Astrocyte (in vitro differentiated cells and primary cell): ENCODE results near the gene UBE2K. TPM values are rescaled to one million over a fixed set of nuclear protein-coding genes. Genes with fewer than 3 reads are reported as not detected.

Experiments used
- DNase-seq: peaks from one replicate; pipeline ENCODE4 v3.0.0-alpha.2; 2010; ENCODE audit warnings: low read depth
- FAIRE-seq: peaks from 2 replicates; lab custom pipeline; 2011; peaks lifted over from hg19 to GRCh38; lab: Jason Lieb, UNC
- H2AFZ ChIP-seq: 2 replicates; pipeline ENCODE4 v1.6.0; 2012; ENCODE audit warnings: low read depth, low read length, inconsistent platforms
- H3K27ac ChIP-seq: 2 replicates; pipeline ENCODE4 v1.5.1; 2011; ENCODE audit warnings: low read depth, low read length, inconsistent platforms
- H3K27me3 ChIP-seq: 2 replicates; pipeline ENCODE4 v1.6.0; 2011; ENCODE audit warnings: low read length, inconsistent platforms; ENCODE audit not compliant: insufficient read depth
- H3K36me3 ChIP-seq: 2 replicates; pipeline ENCODE4 v1.5.1; 2011; ENCODE audit warnings: low read length, inconsistent platforms; ENCODE audit not compliant: insufficient read depth
- H3K4me1 ChIP-seq: 2 replicates; pipeline ENCODE4 v1.5.1; 2011; ENCODE audit warnings: low read length, inconsistent platforms; ENCODE audit not compliant: insufficient read depth
- H3K4me2 ChIP-seq: 2 replicates; pipeline ENCODE4 v1.6.0; 2012; ENCODE audit warnings: low read length, inconsistent platforms
- H3K4me3 ChIP-seq: 2 replicates; pipeline ENCODE4 v1.5.1; 2011; ENCODE audit warnings: low read depth, mild to moderate bottlenecking, low read length, inconsistent platforms; ENCODE audit not compliant: insufficient read depth
- H3K79me2 ChIP-seq: 2 replicates; pipeline ENCODE4 v1.6.0; 2012; ENCODE audit warnings: mild to moderate bottlenecking, low read length, inconsistent platforms; ENCODE audit not compliant: insufficient read depth
- H3K9ac ChIP-seq: 2 replicates; pipeline ENCODE4 v1.6.0; 2012; ENCODE audit warnings: mild to moderate bottlenecking, low read length, inconsistent platforms
- H3K9me3 ChIP-seq: 2 replicates; pipeline ENCODE4 v1.5.1; 2012; ENCODE audit warnings: low read depth, mild to moderate bottlenecking, low read length, inconsistent platforms; ENCODE audit not compliant: insufficient read depth
- H4K20me1 ChIP-seq: 2 replicates; pipeline ENCODE4 v1.6.0; 2012; ENCODE audit warnings: low read length, inconsistent platforms; ENCODE audit not compliant: insufficient read depth
- H3K27ac Mint-ChIP-seq: one replicate; pipeline ENCODE4 v1.8.0; 2021; ENCODE audit warnings: mild to moderate bottlenecking, mixed read lengths; ENCODE audit not compliant: unreplicated experiment
- H3K27me3 Mint-ChIP-seq: one replicate; pipeline ENCODE4 v1.8.0; 2021; ENCODE audit warnings: low read depth, mixed read lengths; ENCODE audit not compliant: unreplicated experiment
- H3K36me3 Mint-ChIP-seq: one replicate; pipeline ENCODE4 v1.8.0; 2021; ENCODE audit warnings: low read depth, mixed read lengths; ENCODE audit not compliant: unreplicated experiment
- H3K4me1 Mint-ChIP-seq: one replicate; pipeline ENCODE4 v1.8.0; 2021; ENCODE audit warnings: low read depth, mixed read lengths; ENCODE audit not compliant: unreplicated experiment
- H3K4me3 Mint-ChIP-seq: one replicate; pipeline ENCODE4 v1.8.0; 2021; ENCODE audit warnings: mild to moderate bottlenecking, moderate library complexity, mixed read lengths; ENCODE audit not compliant: unreplicated experiment
- H3K9me3 Mint-ChIP-seq: one replicate; pipeline ENCODE4 v1.8.0; 2021; ENCODE audit warnings: mild to moderate bottlenecking, mixed read lengths; ENCODE audit not compliant: unreplicated experiment
- CTCF ChIP-seq: IDR thresholded peaks from 2 replicates; pipeline ENCODE4 v1.5.1; 2011; ENCODE audit warnings: low read depth, mild to moderate bottlenecking, inconsistent platforms, low read length, moderate library complexity; ENCODE audit not compliant: insufficient read depth
- EZH2 ChIP-seq: IDR thresholded peaks from 2 replicates; pipeline ENCODE4 v1.6.1; 2012; ENCODE audit warnings: mild to moderate bottlenecking, low read length, inconsistent platforms; ENCODE audit not compliant: insufficient read depth
- total RNA-seq: library from RNA; stranded (reverse); gene quantifications from 2 replicates; pipeline ENCODE4 v1.2.1, GENCODE V29; 2021

Gene UBE2K
- total RNA-seq, 1 donor from 2014 or later = 134 TPM

- no peak overlapping the region for H2AFZ ChIP-seq
- DNase-seq = peak; percentile 82
- Mint-ChIP-seq H3K36me3 (peaks cover under 1% of the 10 kb centered on the region), H3K4me3 (no peak overlapping the region), H3K27ac (peak overlapping the region; percentile 92), H3K9me3 (no peaks in the 10 kb centered on the region), H3K4me1 (peaks cover 24% of the 10 kb centered on the region), H3K27me3 (no peaks in the 10 kb centered on the region)
- no peak for FAIRE-seq
- peaks cover 12% of the 10 kb centered on the region for H3K4me1 ChIP-seq
- H3K4me2 ChIP-seq = peak overlapping the region; percentile 43
- peak overlapping the region; percentile 73 for H3K27ac ChIP-seq
- peaks cover 99% of the 10 kb centered on the region for H3K79me2 ChIP-seq
- no peaks in the 10 kb centered on the region for H3K27me3 ChIP-seq
- no peaks in the 10 kb centered on the region for H3K36me3 ChIP-seq
- TF ChIP-seq EZH2 = no peak
- TF ChIP-seq CTCF = no peak
- H4K20me1 ChIP-seq = peaks cover 86% of the 10 kb centered on the region
- H3K9me3 ChIP-seq = no peaks in the 10 kb centered on the region
- no peak overlapping the region for H3K4me3 ChIP-seq
- H3K9ac ChIP-seq = peak overlapping the region; percentile 35
These were observed 8.4 kb downstream of the UBE2K start for GRCh38 chr4:39706334-39706733.

GRCh38 chr4:39706741-39707511 is 9.0 kb downstream of the UBE2K start:
- Mint-ChIP-seq H3K4me3 (no peak overlapping the region), H3K27ac (peak overlapping the region; percentile 92), H3K36me3 (peaks cover 4% of the 10 kb centered on the region), H3K4me1 (peaks cover 24% of the 10 kb centered on the region), H3K27me3 (no peaks in the 10 kb centered on the region), H3K9me3 (no peaks in the 10 kb centered on the region)
- H3K27me3 ChIP-seq = no peaks in the 10 kb centered on the region
- peak overlapping the region; percentile 73 for H3K27ac ChIP-seq
- no peak overlapping the region for H2AFZ ChIP-seq
- peak overlapping the region; percentile 35 for H3K9ac ChIP-seq
- FAIRE-seq = no peak
- no peak overlapping the region for H3K4me3 ChIP-seq
- no peak for TF ChIP-seq CTCF
- no peak for TF ChIP-seq EZH2
- peaks cover 12% of the 10 kb centered on the region for H3K4me1 ChIP-seq
- peak; percentile 47 for DNase-seq
- peaks cover 99% of the 10 kb centered on the region for H3K79me2 ChIP-seq
- no peaks in the 10 kb centered on the region for H3K36me3 ChIP-seq
- peaks cover 86% of the 10 kb centered on the region for H4K20me1 ChIP-seq
- no peaks in the 10 kb centered on the region for H3K9me3 ChIP-seq
- peak overlapping the region; percentile 43 for H3K4me2 ChIP-seq
